ENCODE measurements around the gene PDE11A. TPM values are rescaled to one million over a fixed set of nuclear protein-coding genes. Genes with fewer than 3 reads are reported as not detected.

PDE11A gene
- total RNA-seq (not detected), polyA plus RNA-seq (not detected)

- Mint-ChIP-seq H3K4me1 (peaks cover 0 to 10% (median 0%) of the 10 kb centered on the region in 4 donors), H3K36me3 (no peaks in the 10 kb centered on the region), H3K27ac (no peak within 1 kb of the TSS), H3K4me3 (peak within 1 kb of the TSS in 1 of 4 donors; percentile 8), H3K9me3 (peaks cover 0 to 2% (median 0%) of the 10 kb centered on the region in 7 donors), H3K27me3 (peaks cover 67% of the 10 kb centered on the region)
- peaks cover 12% of the 10 kb centered on the region for H3K27me3 ChIP-seq (ENCODE audit: control insufficient read depth, insufficient read depth, low read length)
- H3K4me3 ChIP-seq (ENCODE audit: low read depth, low read length), result no peak within 1 kb of the TSS
- ATAC-seq (ENCODE audit: low read depth in 2 of 2) (peak; percentile 48 to 53), DNase-seq (peak in 2 of 3 donors; percentile 2 to 61)
- peaks cover 9% of the 10 kb centered on the region for H3K4me1 ChIP-seq (ENCODE audit: control insufficient read depth, insufficient read depth, low read length, poor library complexity, severe bottlenecking)
- H3K9me3 ChIP-seq (ENCODE audit: control insufficient read depth in 2 of 2, low read length in 2 of 2), result no peaks in the 10 kb centered on the region
- no peak within 1 kb of the TSS for H3K27ac ChIP-seq (ENCODE audit: insufficient read depth, low read length, poor library complexity, severe bottlenecking)
- no peaks in the 10 kb centered on the region for H3K36me3 ChIP-seq (ENCODE audit: control insufficient read depth, insufficient read depth, low read length)
These were observed at the start of gene PDE11A for GRCh38 chr2:178072383-178073301. PDE11A (minus strand) TSS chr2:178072777; CDS start chr2:178072437, 340 bp downstream.

- Mint-ChIP-seq H3K27me3 (no peaks in the 10 kb centered on the region), H3K36me3 (peaks cover 38% of the 10 kb centered on the region), H3K27ac (peak overlapping the region in 1 of 3 donors; percentile 5), H3K4me3 (no peak overlapping the region), H3K9me3 (peaks cover 0 to 1% (median 0%) of the 10 kb centered on the region in 7 donors), H3K4me1 (peaks cover 29 to 47% (median 42%) of the 10 kb centered on the region in 4 donors)
- Histone ChIP-seq H3K4me1 (ENCODE audit: control insufficient read depth, insufficient read depth, low read length, poor library complexity, severe bottlenecking) (no peaks in the 10 kb centered on the region), H3K36me3 (ENCODE audit: control insufficient read depth, insufficient read depth, low read length) (peaks cover 64% of the 10 kb centered on the region), H3K27me3 (ENCODE audit: control insufficient read depth, insufficient read depth, low read length) (no peaks in the 10 kb centered on the region), H3K4me3 (ENCODE audit: low read depth, low read length) (no peak overlapping the region), H3K9me3 (ENCODE audit: control insufficient read depth in 2 of 2, low read length in 2 of 2) (no peaks in the 10 kb centered on the region), H3K27ac (ENCODE audit: insufficient read depth, low read length, poor library complexity, severe bottlenecking) (no peak overlapping the region)
- no peak for DNase-seq
- ATAC-seq (ENCODE audit: low read depth in 2 of 2), result no peak
These were observed 46.8 kb upstream of the PDE11A start for GRCh38 chr2:178119179-178119922.

- DNase-seq (no peak), ATAC-seq (ENCODE audit: low read depth in 2 of 2) (no peak)
- Mint-ChIP-seq H3K4me1 (peaks cover 40 to 62% (median 56%) of the 10 kb centered on the region in 4 donors), H3K4me3 (peak overlapping the region in 1 of 4 donors; percentile 21), H3K27me3 (no peaks in the 10 kb centered on the region), H3K27ac (no peak overlapping the region), H3K36me3 (peaks cover 28% of the 10 kb centered on the region), H3K9me3 (peaks cover 0 to 1% (median 0%) of the 10 kb centered on the region in 7 donors)
- peaks cover 48% of the 10 kb centered on the region for H3K36me3 ChIP-seq (ENCODE audit: control insufficient read depth, insufficient read depth, low read length)
- no peaks in the 10 kb centered on the region for H3K9me3 ChIP-seq (ENCODE audit: control insufficient read depth in 2 of 2, low read length in 2 of 2)
- no peak overlapping the region for H3K4me3 ChIP-seq (ENCODE audit: low read depth, low read length)
- H3K4me1 ChIP-seq (ENCODE audit: control insufficient read depth, insufficient read depth, low read length, poor library complexity, severe bottlenecking), result peaks cover 14% of the 10 kb centered on the region
- no peak overlapping the region for H3K27ac ChIP-seq (ENCODE audit: insufficient read depth, low read length, poor library complexity, severe bottlenecking)
- no peaks in the 10 kb centered on the region for H3K27me3 ChIP-seq (ENCODE audit: control insufficient read depth, insufficient read depth, low read length)
These were observed 45.1 kb upstream of the PDE11A start for GRCh38 chr2:178117725-178118124.

GRCh38 chr2:178115271-178115670 lies 42.7 kb upstream of the PDE11A start:
- peaks cover 14% of the 10 kb centered on the region for H3K36me3 Mint-ChIP-seq
- Histone ChIP-seq H3K4me3 (ENCODE audit: low read depth, low read length) (no peak overlapping the region), H3K27me3 (ENCODE audit: control insufficient read depth, insufficient read depth, low read length) (no peaks in the 10 kb centered on the region), H3K4me1 (ENCODE audit: control insufficient read depth, insufficient read depth, low read length, poor library complexity, severe bottlenecking) (peaks cover 18% of the 10 kb centered on the region), H3K9me3 (ENCODE audit: control insufficient read depth in 2 of 2, low read length in 2 of 2) (no peaks in the 10 kb centered on the region), H3K27ac (ENCODE audit: insufficient read depth, low read length, poor library complexity, severe bottlenecking) (no peak overlapping the region), H3K36me3 (ENCODE audit: control insufficient read depth, insufficient read depth, low read length) (peaks cover 26% of the 10 kb centered on the region)
- no peak for ATAC-seq (ENCODE audit: low read depth in 2 of 2)
- no peaks in the 10 kb centered on the region for H3K27me3 Mint-ChIP-seq
- peaks cover 0 to 1% (median 0%) of the 10 kb centered on the region in 7 donors for H3K9me3 Mint-ChIP-seq
- H3K4me3 Mint-ChIP-seq, result peak overlapping the region in 2 of 4 donors; percentile 55 to 97
- DNase-seq, result no peak
- H3K4me1 Mint-ChIP-seq, result peaks cover 41 to 57% (median 50%) of the 10 kb centered on the region in 4 donors
- H3K27ac Mint-ChIP-seq, result peak overlapping the region in 1 of 3 donors; percentile 43

GRCh38 chr2:178114462-178114861 lies 41.9 kb upstream of the PDE11A start:
- no peak for ATAC-seq (ENCODE audit: low read depth in 2 of 2)
- peaks cover 18% of the 10 kb centered on the region for H3K4me1 ChIP-seq (ENCODE audit: control insufficient read depth, insufficient read depth, low read length, poor library complexity, severe bottlenecking)
- H3K36me3 ChIP-seq (ENCODE audit: control insufficient read depth, insufficient read depth, low read length), result peaks cover 18% of the 10 kb centered on the region
- H3K9me3 ChIP-seq (ENCODE audit: control insufficient read depth in 2 of 2, low read length in 2 of 2), result no peaks in the 10 kb centered on the region
- Mint-ChIP-seq H3K4me3 (peak overlapping the region; percentile 48 to 97 (median 78)), H3K9me3 (peaks cover 0 to 1% (median 0%) of the 10 kb centered on the region in 7 donors), H3K27me3 (no peaks in the 10 kb centered on the region), H3K36me3 (peaks cover 14% of the 10 kb centered on the region), H3K27ac (peak overlapping the region in 2 of 3 donors; percentile 82 to 87), H3K4me1 (peaks cover 41 to 57% (median 47%) of the 10 kb centered on the region in 4 donors)
- no peak overlapping the region for H3K27ac ChIP-seq (ENCODE audit: insufficient read depth, low read length, poor library complexity, severe bottlenecking)
- peak in 1 of 3 donors; percentile 48 for DNase-seq
- no peaks in the 10 kb centered on the region for H3K27me3 ChIP-seq (ENCODE audit: control insufficient read depth, insufficient read depth, low read length)
- H3K4me3 ChIP-seq (ENCODE audit: low read depth, low read length), result peak overlapping the region; percentile 17

GRCh38 chr2:178112202-178113152 lies 39.9 kb upstream of the PDE11A start, which contains the start of gene RBM45:
RBM45 (plus strand) TSS chr2:178112437; CDS start chr2:178112547, 110 bp downstream.
- Mint-ChIP-seq H3K9me3 (peaks cover 0 to 1% (median 0%) of the 10 kb centered on the region in 7 donors), H3K36me3 (peaks cover 9% of the 10 kb centered on the region), H3K4me1 (peaks cover 30 to 45% (median 37%) of the 10 kb centered on the region in 4 donors), H3K4me3 (peak within 1 kb of the TSS; percentile 92 to 98 (median 96)), H3K27me3 (peaks cover 7% of the 10 kb centered on the region), H3K27ac (peak within 1 kb of the TSS; percentile 87 to 97 (median 94))
- peak within 1 kb of the TSS; percentile 87 for H3K4me3 ChIP-seq (ENCODE audit: low read depth, low read length)
- H3K27me3 ChIP-seq (ENCODE audit: control insufficient read depth, insufficient read depth, low read length), result no peaks in the 10 kb centered on the region
- peaks cover 18% of the 10 kb centered on the region for H3K4me1 ChIP-seq (ENCODE audit: control insufficient read depth, insufficient read depth, low read length, poor library complexity, severe bottlenecking)
- ATAC-seq (ENCODE audit: low read depth in 2 of 2), result peak; percentile 92 to 96
- peak within 1 kb of the TSS; percentile 73 for H3K27ac ChIP-seq (ENCODE audit: insufficient read depth, low read length, poor library complexity, severe bottlenecking)
- H3K9me3 ChIP-seq (ENCODE audit: control insufficient read depth in 2 of 2, low read length in 2 of 2), result no peaks in the 10 kb centered on the region
- DNase-seq, result peak; percentile 70 to 92 (median 79)
- H3K36me3 ChIP-seq (ENCODE audit: control insufficient read depth, insufficient read depth, low read length), result peaks cover 5% of the 10 kb centered on the region

Measured in CD4-positive, CD25-positive, alpha-beta regulatory T cell (primary cell).